Glomerular endothelial cell (primary cell): ENCODE results near the gene PAWR. TPM values are rescaled to one million over a fixed set of nuclear protein-coding genes. Genes with fewer than 3 reads are reported as not detected.
"Not testable (repeated sequence)": the region's sequence is repeated elsewhere in the genome, so short reads cannot be mapped to it uniquely, and the experiment has no call there.

Experiments
- DNase-seq: peaks from one replicate; pipeline ENCODE4 v3.0.0-alpha.2; 2011; ENCODE audit warnings: low read depth, low spot score; ENCODE audit errors: extremely low read depth
- total RNA-seq: library from RNA; depleted of rRNA; stranded (reverse); fragments of >200 nt; gene quantifications from 2 replicates; pipeline ENCODE4 v1.2.3, GENCODE V29; 2015

The PAWR gene
- total RNA-seq, 1 donor from 2014 or later, result 65.0 TPM

DNA sequence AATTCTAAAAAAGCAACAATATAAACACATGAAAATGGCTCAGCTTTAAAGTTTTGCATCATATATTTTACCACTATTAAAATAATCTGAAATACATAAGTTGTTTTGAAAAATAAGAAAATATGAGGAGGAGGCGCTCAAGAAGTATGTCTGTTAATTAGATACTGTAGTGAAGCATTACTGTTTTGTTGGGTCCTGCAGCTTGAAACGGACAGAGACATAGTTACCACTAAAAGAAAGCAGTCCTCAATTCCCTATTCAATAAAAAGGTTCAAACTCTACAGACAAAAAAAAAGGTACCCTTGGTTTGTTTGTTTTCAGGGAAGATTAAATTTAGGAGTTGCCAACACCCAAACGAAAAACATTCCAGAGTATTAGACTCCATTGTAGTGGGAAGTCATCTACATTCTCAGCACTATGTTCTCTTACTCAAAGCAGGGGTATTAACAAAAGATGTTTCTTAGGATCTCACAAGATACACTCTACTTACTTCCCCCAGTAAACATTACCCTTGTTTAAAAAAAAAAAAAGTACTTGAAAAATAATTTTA is 3.0 kb downstream of the PAWR start:
- no peak for DNase-seq

DNA sequence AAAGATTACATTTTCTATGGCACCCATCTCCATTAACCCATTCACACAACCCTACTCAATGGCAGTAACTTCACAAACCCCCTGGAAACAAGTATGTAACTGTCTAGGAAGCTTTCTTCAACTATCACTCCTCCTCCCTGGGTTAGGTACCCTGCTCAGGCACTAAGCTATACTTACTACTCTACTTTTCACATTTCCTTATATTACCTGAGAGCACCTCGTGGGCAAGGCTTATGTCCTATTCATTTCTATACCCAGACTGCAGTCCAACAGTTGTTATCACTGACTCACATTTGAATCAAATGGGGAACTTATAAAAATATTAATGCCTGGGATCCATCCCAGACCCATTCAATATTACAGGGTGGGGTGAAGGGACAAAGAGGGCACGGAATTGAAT is 4.6 kb downstream of the PAWR start:
- DNase-seq, result no peak

DNA sequence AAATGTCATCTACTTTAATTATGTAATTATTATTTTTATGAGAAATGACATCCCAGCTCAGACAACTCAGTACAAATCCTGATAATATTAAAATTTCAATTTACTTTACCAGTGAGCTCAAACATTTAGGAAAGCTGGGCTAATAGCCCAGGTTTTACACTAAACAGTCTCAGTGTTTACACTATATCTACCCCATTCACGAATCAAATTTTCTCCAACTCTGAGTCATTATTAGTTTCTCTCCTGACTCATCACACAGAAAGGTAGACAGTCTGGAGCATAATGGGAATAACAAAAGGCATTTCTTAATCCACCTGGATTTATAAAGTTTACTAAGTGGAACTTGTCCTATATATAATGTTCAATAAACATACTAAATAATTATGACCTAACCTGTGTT is 5.7 kb downstream of the PAWR start:
- no peak for DNase-seq

DNA sequence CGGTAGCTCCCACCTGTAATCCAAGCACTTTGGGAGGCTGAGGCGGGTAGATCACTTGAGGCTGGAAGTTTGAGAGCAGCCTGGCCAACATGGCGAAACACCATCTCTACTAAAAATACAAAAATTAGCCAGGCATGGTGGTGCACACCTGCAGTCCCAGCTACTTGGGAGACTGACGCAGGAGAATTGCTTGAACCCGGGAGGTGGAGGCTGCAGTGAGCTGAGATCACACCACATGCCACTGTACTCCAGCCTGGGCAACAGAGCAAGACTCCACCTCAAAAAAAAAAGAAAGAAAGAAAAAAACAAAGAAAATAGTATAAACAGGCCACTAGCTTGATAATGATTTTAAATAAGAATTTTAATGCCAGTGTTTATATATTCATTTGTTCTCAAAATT is 6.4 kb downstream of the PAWR start:
- not testable (repeated sequence) for DNase-seq

DNA sequence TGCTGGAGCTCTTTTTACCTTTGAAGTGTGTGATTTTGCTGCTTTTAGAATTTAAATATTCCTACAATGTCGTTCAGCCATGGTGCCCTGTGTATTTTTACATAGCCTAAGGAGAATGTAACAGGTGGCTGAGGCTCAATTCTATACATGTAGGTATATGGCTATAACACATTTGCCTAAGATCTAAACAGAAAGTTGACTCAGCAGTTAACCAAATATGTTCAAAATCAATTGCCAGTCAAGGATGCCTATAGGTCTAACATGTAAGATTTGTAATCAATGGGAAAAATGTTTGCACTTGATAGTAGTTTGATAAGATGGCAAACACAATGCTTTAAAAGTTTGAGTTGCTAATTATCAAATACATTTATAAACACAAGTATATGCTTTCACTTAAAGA is 8.2 kb downstream of the PAWR start:
- DNase-seq, result no peak

DNA sequence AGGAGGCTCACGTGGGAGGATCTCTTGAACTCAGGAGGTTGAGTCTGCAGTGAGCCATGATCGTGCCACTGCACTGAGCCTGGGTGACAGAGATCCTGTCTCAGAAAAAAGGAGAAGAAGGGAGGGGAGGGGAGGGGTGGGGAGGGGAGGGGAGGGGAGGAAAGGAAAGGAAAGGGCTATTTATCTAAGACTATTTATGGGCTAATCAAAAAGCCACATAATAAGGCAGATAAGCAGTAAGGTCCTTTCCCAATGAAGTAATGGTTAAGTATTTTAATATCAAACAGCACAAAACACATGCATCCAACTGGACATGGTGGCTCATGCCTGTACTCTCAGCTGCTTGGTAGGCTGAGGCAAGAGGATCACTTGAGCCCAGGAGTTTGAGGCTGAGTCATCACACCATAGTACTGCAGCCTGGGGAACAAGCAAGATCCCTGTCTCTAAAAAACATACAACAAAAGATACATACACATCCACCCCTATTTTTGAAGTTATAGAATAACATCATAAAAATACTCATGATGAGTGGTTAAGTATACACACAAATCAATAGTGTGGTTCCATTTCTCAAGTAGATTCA is 9.7 kb downstream of the PAWR start:
- no peak for DNase-seq

DNA sequence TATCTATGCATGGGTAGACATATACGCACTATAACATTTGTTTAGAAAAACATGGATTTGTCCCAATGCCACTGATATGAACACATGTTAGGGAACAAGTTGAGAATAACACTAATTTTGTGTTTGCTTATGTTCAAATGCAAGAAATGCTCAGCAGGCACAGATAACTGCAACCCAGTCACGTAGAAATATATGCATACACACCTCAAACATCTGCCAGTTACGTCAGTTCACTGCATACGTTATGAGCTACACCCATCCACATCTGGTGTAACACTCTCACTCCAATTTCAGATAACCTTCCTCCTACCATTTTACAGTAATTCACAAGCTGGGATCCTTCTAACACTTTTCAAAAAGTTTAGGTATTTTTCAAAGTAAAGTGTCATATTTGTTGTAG is 10.7 kb downstream of the PAWR start:
- no peak for DNase-seq

DNA sequence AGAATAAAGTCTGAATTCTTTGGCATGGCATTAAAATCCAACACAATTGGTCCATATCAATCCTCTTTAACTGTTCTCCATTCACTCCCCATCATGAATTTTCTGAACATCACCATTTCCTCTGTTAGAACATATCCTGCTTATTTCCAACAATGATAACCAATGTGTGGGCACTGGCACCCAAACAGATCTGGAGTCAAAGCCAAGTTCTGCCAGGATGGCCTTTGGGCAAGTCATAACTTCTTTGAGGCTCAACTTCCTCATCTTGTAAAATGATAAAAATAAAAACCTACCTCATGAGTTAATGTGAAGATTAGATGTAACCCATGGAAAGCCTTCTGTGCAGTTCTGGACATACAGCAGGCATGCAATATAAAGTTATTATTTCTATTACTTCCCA is 12.5 kb downstream of the PAWR start:
- no peak for DNase-seq

DNA sequence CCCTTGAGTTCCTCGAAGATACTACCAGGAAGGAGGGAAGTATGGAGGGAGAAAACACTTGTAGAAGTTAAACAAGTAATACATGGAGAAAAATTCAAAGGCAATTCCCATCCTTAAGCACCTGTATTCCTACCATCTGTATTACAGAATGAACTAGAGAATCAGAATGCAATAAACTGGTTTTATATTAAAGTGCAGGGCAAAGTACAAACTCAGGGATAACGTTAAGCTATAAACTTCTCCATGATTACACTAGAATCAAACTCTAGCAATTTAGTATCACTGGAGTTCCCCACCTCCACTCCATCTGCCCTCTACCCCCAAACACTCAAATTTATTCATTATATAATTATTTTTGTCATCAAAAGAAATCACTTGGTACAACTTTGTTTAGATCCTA is 13.1 kb downstream of the PAWR start:
- no peak for DNase-seq

DNA sequence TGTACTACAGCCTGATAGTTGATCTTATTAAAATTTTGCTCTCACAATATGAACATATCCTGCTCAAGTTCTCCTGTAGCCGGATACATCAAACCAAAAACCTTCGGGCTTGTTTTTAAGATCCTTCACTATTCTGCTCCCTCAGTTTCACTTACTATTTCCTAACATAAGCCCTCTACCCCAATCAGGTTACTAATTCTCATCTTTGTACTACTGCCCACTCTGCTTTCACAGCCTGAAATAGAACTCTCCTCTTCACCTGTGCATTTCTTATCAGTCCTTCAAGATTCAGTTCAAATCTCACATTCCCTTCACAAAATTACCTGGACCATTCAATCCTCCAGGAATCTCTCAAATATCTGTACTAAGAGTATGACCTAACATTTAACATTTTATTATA is 14.2 kb downstream of the PAWR start:
- DNase-seq, result no peak

DNA sequence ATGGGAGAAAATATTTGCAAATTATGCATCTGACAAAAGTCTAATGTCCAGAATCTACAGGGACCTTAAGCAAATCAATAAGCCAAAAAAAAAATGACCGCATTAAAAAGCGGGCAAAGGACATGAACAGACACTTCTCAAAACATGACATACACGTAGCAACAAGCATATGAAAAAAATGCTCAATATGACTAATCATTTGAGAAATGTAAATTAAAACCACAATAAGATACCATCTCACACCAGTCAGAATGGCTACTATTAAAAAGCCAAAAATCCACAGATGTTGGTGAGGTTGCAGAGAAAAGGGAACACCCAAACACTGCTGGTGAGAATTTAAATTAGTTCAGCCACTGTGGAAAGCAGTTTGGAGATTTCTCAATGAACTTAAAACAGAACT is 16.1 kb downstream of the PAWR start:
- no peak for DNase-seq

DNA sequence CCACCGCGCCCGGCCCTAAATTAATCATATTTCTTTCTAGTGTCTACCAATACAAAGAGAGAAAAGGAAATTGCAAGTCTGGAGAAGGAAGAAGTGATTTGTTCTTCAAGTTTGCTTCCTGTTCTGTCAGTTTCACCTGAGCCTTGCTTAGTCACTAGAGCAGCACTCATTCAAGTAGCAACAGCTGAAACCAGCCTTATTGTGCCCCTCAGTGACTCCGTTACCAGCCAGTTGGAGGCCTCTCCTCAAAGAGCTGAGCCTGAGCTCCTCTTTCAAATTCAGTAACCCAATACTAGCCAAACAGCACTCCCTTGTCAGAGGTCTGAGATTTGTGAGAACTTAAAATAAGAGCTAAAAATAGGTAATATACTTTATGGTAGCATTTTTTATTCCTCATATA is 17.4 kb downstream of the PAWR start:
- DNase-seq, result no peak

DNA sequence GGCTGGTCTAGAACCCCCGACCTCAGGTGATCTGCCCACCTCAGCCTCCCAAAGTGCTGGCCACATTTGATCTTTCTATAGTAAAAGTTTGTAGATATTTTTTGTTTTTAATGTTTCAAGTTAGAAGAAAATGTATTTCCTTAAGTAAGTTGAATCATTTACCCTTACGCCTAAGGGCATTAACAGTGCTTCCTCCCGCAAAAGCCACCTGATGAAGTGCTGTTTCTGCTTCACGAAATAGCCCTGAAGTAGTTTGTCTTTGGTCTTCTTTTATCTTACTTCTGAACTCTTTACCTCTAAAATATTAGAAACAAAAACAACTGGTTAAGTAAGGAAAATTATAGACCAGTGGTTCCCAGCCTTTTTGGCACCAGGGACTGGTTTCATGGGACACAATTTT is 22.7 kb downstream of the PAWR start:
- DNase-seq, result no peak

DNA sequence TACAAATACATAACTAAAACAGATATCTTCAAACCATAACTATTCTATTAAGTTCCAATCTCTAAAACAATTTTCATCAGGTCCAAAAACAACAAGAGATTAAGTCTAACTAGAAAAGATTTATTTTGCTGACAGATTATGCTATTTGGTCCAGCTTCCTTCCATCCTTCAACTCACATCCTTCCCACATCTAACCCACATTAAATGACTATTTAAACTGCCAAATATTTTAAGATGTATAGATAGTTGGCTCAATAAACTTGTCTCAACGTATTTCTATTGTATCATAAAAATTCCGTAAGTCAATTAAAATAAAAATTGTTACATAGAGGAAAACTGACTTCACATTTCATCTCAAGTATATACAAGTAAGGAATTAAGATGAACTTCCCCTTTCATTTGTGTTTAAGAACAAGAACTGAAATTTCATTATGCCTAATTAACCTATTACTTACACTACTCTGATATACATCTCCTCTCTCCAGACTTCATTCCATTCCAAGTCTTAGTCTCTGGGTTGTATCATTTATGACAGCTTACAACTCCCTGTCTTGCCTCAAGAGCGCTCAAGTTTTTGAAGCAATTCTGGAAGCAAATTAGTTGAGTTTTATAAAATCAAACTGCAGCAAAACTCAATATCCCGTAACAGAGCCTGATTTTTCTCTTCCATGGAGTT is 25.4 kb downstream of the PAWR start:
- no peak for DNase-seq

DNA sequence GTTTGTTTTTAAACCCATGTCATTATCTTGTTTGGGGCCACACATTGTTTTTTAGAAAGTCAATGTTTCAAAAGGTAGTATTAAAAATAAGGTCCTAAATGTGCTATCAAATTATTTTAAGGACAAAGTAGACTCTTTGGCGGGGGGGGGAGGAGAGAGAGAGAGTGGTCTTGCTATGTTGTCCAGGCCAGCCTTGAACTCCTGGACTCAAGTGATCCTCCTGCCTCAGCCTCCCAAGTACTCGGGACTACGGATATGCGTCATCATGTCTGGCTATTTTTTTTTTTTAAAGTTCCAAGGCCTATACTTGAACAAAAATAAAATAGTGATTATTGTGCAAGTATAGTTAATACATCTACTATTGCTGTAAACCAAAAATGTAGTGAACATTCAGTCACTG is 26.2 kb downstream of the PAWR start:
- no peak for DNase-seq

DNA sequence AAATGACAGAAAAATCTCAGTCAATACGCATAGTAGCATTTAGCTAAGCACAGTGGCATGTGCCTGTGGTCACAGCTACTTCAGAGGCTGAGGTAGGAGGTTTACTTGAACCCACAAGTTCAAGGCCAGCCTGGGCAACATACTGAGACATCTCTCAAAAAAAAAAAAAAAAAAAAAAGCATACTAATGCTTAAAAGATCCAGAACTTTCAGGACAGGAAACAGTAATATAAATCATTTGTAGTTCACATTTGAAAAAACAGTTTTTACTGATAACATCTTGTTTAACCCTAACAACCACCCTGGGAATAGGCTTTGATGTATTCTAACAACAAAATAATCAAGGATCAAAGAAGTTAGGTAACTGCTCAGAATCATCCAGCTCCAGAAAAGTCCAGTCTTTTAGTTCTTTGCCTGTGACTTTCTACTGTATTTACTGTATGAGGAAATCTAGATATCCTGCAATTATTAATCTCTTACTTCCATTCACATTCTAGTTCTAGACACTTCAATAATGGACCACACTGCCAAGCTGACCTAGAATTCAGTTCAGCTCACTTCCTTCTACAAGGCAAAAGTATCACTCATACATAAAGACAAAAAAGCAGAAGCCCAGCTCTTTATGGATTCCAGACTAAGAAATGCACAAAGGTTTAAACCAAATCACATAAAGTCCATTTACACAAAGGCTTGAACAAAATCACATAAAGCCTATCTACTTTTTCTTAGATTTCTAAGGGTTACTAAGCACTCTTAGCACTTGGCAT is 28.5 kb downstream of the PAWR start:
- no peak for DNase-seq

DNA sequence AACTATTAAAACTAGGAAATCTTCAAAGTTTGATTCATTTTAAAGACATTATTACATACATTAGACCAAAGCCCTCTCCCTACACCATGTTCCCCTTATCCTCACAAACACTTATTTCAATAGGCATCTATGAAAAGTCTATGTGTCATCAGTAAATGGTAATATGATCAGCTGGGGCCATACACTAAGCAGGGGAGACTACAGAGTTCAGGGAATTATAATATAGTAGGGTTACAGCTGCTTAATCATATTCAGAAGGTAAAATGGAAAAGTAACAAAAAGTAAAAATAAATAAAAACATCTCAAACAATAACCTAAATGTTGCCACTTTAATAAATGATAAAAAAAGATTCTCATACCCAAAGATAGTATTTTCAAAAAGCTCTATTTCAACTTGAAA is 29.1 kb downstream of the PAWR start:
- DNase-seq, result no peak

DNA sequence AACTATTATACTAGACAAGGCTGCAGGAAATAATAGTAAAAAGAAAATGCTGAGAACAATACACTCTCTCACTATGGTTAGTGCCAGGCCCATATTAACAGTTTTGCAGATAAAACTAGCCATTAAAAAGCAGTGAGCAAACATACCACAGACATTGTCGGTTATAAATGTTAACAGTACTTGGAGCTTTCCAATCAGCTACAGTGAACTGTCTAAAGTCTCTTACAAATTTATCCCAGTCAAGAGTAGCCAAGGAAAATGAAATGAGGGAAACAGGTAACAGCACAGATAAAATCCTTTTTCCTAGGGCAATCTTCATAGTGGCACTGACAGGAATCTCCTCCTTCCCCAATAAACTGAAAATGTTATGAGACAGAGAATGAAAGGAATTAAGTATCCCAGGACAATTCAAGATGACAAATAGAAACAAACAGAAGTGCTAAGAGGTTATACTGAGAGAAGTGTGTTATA is 30.8 kb downstream of the PAWR start:
- no peak for DNase-seq

DNA sequence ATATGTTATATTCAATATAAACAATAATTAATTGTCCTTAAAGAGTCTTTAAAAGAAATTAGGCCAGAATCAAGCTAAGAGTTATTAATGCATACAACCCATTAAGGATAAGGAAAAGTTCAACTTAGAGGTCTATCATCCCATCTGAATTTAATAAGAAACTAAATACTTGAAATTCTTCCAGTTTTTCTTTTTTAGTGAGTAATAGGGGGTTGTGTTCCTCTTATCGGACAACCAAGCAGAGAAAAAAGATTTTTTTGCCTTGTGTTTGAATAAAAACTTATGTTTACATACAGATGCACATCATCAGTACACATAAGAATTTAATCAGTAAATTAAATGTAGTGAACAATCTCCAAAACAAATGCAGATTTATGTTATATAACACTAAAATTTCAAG is 32.5 kb downstream of the PAWR start:
- DNase-seq, result no peak

DNA sequence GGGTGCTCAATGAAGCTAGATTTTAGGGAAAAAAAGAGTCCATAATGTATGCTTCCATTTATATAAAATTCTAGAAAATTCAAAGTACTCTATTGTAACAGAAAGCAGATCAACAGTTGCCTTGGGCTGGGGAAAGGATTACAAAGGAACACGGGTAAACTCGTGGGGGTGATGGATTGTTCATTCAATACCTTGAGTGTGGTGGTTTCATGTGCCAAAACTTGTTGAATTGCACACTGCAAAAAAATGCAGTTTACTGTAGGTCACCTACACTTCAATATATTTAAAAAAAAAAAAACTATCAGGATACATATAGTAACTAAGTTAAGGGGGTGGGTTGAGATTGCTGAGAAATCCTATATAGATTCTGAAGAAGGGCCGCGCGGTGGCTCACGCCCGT is 33.6 kb downstream of the PAWR start:
- no peak for DNase-seq

DNA sequence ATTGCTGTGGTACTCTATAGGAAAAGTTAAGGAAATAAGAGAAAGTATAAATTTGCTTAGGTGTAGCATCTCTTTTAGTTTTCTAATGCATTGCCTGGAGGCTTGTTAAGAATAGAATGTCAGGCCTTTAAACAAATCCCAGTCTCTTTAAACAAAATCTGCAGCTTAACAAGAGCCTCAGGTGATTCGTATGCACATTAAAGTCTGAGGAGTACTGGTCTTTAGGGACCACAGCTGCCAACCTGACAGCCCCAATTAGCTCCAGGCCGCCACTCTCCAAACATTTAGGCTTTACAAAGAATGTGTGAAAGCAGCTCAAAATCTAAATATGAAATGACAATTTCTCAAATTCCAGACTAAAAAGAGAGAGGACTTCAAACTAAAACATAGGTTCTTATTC is 35.7 kb downstream of the PAWR start:
- no peak for DNase-seq

DNA sequence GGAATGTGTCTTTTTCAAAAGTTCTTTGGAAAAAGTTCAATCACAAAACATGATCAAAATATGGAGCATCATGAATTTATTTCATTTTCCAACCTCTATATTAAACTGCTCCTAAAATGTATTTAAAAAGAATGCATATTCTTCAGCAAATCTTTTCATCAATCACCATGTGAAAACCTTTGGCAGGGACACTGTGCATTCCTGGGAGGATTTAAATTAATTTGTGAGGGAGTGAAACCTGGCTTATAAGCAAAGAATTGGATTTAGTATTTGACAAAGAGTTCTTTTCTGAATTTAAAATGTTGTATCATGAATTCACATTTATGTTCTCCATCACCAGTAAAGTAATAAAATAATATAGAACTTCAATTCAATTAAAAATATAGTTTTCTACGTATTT is 38.2 kb downstream of the PAWR start:
- no peak for DNase-seq
